Measurements from ENCODE around the gene OSBPL2.

Gene OSBPL2

GRCh38 chr20:62289131-62289530, 50.8 kb downstream of the OSBPL2 start:
- Histone ChIP-seq H3K27me3 (replicated peaks; ENCODE audit: control insufficient read depth, insufficient read depth, low read length) (no peaks in the 10 kb centered on the region), H3K36me3 (ENCODE audit: control insufficient read depth, insufficient read depth, low read length) (peaks cover 26% of the 10 kb centered on the region), H3K4me3 (replicated peaks; ENCODE audit: low read depth, low read length) (no peak overlapping the region)
- no peak for DNase-seq (ENCODE audit: extremely low read depth, insufficient read length)
- no peak for TF ChIP-seq CTCF (IDR thresholded peaks at IDR 0.05; ENCODE audit: insufficient read depth, low read length, poor library complexity, severe bottlenecking)

- Histone ChIP-seq H3K4me3 (replicated peaks; ENCODE audit: low read depth, low read length) (no peak overlapping the region), H3K36me3 (ENCODE audit: control insufficient read depth, insufficient read depth, low read length) (peaks cover 26% of the 10 kb centered on the region), H3K27me3 (replicated peaks; ENCODE audit: control insufficient read depth, insufficient read depth, low read length) (no peaks in the 10 kb centered on the region)
- no peak for TF ChIP-seq CTCF (IDR thresholded peaks at IDR 0.05; ENCODE audit: insufficient read depth, low read length, poor library complexity, severe bottlenecking)
- DNase-seq (ENCODE audit: extremely low read depth, insufficient read length): no peak
These were observed 51.6 kb downstream of the OSBPL2 start for GRCh38 chr20:62289898-62290297.

GRCh38 chr20:62291251-62292066, 53.1 kb downstream of the OSBPL2 start:
- no peak for DNase-seq (ENCODE audit: extremely low read depth, insufficient read length)
- peaks cover 19% of the 10 kb centered on the region for H3K36me3 ChIP-seq (ENCODE audit: control insufficient read depth, insufficient read depth, low read length)

GRCh38 chr20:62292108-62292507, 53.8 kb downstream of the OSBPL2 start:
- Histone ChIP-seq H3K4me3 (replicated peaks; ENCODE audit: low read depth, low read length) (no peak overlapping the region), H3K27me3 (replicated peaks; ENCODE audit: control insufficient read depth, insufficient read depth, low read length) (no peaks in the 10 kb centered on the region), H3K36me3 (ENCODE audit: control insufficient read depth, insufficient read depth, low read length) (peaks cover 20% of the 10 kb centered on the region)
- no peak for TF ChIP-seq CTCF (IDR thresholded peaks at IDR 0.05; ENCODE audit: insufficient read depth, low read length, poor library complexity, severe bottlenecking)
- DNase-seq (ENCODE audit: extremely low read depth, insufficient read length): no peak

More at GRCh38 chr20:62291251-62292066, 53.1 kb downstream of the OSBPL2 start:
- Histone ChIP-seq H3K4me3 (replicated peaks; ENCODE audit: low read depth, low read length) (no peak overlapping the region), H3K27me3 (replicated peaks; ENCODE audit: control insufficient read depth, insufficient read depth, low read length) (no peaks in the 10 kb centered on the region)
- no peak for TF ChIP-seq CTCF (IDR thresholded peaks at IDR 0.05; ENCODE audit: insufficient read depth, low read length, poor library complexity, severe bottlenecking)

DNA sequence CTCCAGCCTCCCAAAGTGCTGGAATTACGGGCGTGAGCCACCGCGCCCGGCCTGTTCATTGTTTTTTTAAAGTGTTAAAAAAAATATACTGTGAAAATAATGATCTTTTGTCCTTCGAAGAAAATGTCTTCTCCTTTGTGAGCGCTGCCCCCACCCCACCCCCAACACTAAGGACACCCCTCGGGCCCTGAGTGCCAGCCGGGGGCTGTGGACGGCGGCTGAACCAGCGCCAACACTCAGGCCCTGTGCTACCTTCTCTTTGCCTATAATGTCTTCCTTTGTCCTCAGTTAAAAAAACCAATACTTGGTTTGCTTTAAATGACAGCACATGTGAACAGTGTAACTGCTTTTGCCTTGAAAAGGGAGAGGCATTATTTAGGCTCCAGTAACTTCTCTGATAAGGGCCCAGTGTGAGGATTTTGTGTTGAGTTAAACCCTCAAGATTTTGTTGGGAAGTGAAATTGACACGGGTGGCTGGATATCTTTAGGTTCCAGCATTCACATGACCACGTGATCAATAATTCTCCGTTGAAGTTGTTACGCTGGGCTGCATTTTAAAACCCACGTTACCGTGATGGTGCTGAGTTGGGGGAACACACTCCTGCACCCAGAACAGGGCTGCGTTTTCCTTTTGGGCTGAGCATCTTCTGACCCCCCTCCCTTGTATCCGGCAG, 54.9 kb downstream of the OSBPL2 start:
- Histone ChIP-seq H3K4me3 (replicated peaks; ENCODE audit: low read depth, low read length) (no peak overlapping the region), H3K27me3 (replicated peaks; ENCODE audit: control insufficient read depth, insufficient read depth, low read length) (no peaks in the 10 kb centered on the region), H3K36me3 (ENCODE audit: control insufficient read depth, insufficient read depth, low read length) (peaks cover 20% of the 10 kb centered on the region)
- no peak for DNase-seq (ENCODE audit: extremely low read depth, insufficient read length)
- no peak for TF ChIP-seq CTCF (IDR thresholded peaks at IDR 0.05; ENCODE audit: insufficient read depth, low read length, poor library complexity, severe bottlenecking)

Measured in GM06990 (cell line).